K562 (cell line): ENCODE data around the gene SPTBN4. TPM values are rescaled to one million over a fixed set of nuclear protein-coding genes. Genes with fewer than 3 reads are reported as not detected.

Source experiments
- BCOR ChIP-seq: fragments of 450-650 bp; IDR thresholded peaks from 2 replicates; pipeline ENCODE4 v1.6.1; 2016
- CSDE1 ChIP-seq, 2 experiments: fragments of 450-650 bp; IDR thresholded peaks; 2 replicates each; pipeline ENCODE4 v1.6.1; 2016; ENCODE audit warnings: mild to moderate bottlenecking in 1 of 2
- HMG20A ChIP-seq: fragments of 450-650 bp; formaldehyde crosslinking; conservative IDR thresholded peaks from 2 replicates; pipeline ENCODE4 v1.4.0; 2020; ENCODE audit warnings: mild to moderate bottlenecking, mixed read lengths
- ILF3 ChIP-seq: fragments of 450-650 bp; IDR thresholded peaks from 2 replicates; pipeline ENCODE4 v1.6.1; 2018; ENCODE audit warnings: antibody characterized with exemption, mild to moderate bottlenecking, moderate library complexity, borderline replicate concordance
- NCOA2 ChIP-seq, 2 experiments: fragments of 450-650 bp; IDR thresholded peaks; 2 replicates each; pipeline ENCODE4 v1.6.1; 2018; ENCODE audit warnings: mild to moderate bottlenecking in 2 of 2, moderate library complexity in 1 of 2; ENCODE audit not compliant: partially characterized antibody in 2 of 2
- PHF8 ChIP-seq: fragments of 200-600 bp; sonication (generic); IDR thresholded peaks from 2 replicates; pipeline ENCODE4 v1.6.1; 2012; ENCODE audit warnings: mixed run types, mild to moderate bottlenecking, inconsistent platforms, low read length, moderate library complexity, borderline replicate concordance
- PTBP1 ChIP-seq: fragments of 200-400 bp; formaldehyde crosslinking; IDR thresholded peaks from 2 replicates; pipeline ENCODE4 v1.6.1; 2017; ENCODE audit warnings: low read depth, low read length
- SMARCA5 ChIP-seq: fragments of 450-650 bp; IDR thresholded peaks from 2 replicates; pipeline ENCODE4 v1.6.1; 2016
- SREBF2 ChIP-seq: sonication (generic); formaldehyde crosslinking; IDR thresholded peaks from 2 replicates; pipeline ENCODE4 v1.4.0; 2020; ENCODE audit warnings: mild to moderate bottlenecking, missing genetic modification reagents
- TAF15 ChIP-seq: fragments of 200-400 bp; formaldehyde crosslinking; IDR thresholded peaks from 2 replicates; pipeline ENCODE4 v1.6.1; 2017; ENCODE audit warnings: mild to moderate bottlenecking, low read depth, low read length, moderate library complexity
- ZNF707 ChIP-seq: fragments of 250-450 bp; sonication (Bioruptor Pico); conservative IDR thresholded peaks from 2 replicates; pipeline ENCODE4 v1.8.0; 2022; ENCODE audit warnings: inconsistent platforms, mild to moderate bottlenecking, moderate library complexity
- polyA plus RNA-seq, 8 experiments: library from polyadenylated mRNA; depleted of rRNA in 4 of 8; stranded (reverse) in 5 of 8; unstranded in 3 of 8; fragments of >200 nt; fragmentation: Nextera tagmentation in 2 of 8; fragmentation: Illumina TruSeq in 1 of 8; extraction: Ambion mirVana in 2 of 8; extraction: Trizol in 1 of 8; gene quantifications; 2 replicates each; pipeline versions ENCODE4 v1.2.1 to v1.2.3, GENCODE V29; 2011 to 2014; ENCODE audit warnings: inconsistent platforms in 1 of 8, missing spikeins in 1 of 8
- total RNA-seq, 7 experiments: library from RNA; depleted of rRNA in 6 of 7; stranded (reverse); fragments of >200 nt in 6 of 7; fragmentation: Illumina TruSeq in 2 of 7; extraction: Trizol in 2 of 7; gene quantifications; 2 replicates each; pipeline versions ENCODE4 v1.2.1 to v1.2.3, GENCODE V29; 2011 to 2021; ENCODE audit warnings: low replicate concordance in 1 of 7

Gene SPTBN4
- total and polyA plus RNA-seq, 9 of the 15 experiments (the other 6 are each of a cell fraction or from before 2014, with no cell fraction given), result 0.01 to 1.5 (median 0.86) TPM

DNA sequence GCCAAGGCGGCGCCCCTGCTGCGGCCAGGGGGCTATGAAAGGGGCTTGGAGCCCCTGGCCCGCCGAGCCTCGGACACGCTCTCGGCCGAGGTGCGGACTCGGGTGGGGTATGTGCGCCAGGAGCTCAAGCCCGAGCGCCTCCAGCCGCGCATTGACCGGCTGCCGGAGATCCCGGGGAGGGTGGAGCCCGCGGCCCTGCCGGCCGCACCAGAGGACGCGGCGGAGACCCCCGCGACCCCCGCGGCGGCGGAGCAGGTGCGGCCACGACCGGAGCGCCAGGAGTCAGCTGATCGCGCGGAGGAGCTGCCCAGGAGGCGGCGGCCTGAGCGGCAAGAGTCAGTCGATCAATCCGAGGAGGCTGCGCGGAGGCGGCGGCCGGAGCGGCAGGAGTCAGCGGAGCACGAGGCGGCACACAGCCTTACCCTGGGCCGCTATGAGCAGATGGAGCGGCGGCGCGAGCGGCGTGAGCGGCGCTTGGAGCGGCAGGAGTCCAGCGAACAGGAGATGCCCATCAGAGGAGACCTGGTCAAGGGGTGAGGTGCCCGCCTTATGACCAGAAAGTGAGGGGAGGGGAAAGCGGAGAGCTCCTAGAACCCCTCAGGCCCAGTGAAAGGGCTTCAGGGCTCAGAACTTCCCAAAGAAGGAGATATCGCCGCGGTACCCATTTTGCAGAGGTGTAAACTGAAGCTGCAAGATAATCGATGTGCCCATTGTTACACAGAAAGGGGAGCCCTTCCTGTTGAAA is 101.1 kb downstream of the SPTBN4 start (continued):
- TF ChIP-seq PTBP1 (peak; percentile 61; the same call in 1 of the 2 replicates), HMG20A (no peak), TAF15 (no peak), ZNF707 (no peak), NCOA2 (IDR thresholded peaks at IDR 0.05; ENCODE audit: partially characterized antibody in 2 of 2) (no peak), SMARCA5 (peak; percentile 52; the same call in 1 of the 2 replicates), SREBF2 (no peak), ILF3 (no peak), PHF8 (no peak; the same call in 1 of the 2 replicates), BCOR (peak; percentile 69; the same call in 1 of the 2 replicates), CSDE1 (IDR thresholded peaks at IDR 0.05) (no peak)
